WTC11 (cell line): ENCODE data around the gene AGBL4. TPM values are rescaled to one million over a fixed set of nuclear protein-coding genes. Genes with fewer than 3 reads are reported as not detected.

Experiments used
- ATAC-seq: fragments of 200-7000 bp; cut with Tn5 transposase; 2 replicates; pipeline ENCODE4 v1.10.0; 2021; ENCODE audit warnings: mild to moderate bottlenecking, moderate library complexity
- CTCF ChIA-PET: fragments of 300-600 bp; sonication (Branson Sonifier 250); formaldehyde crosslinking; loops from one replicate; lab custom pipeline; 2021; ENCODE audit warnings: antibody characterized with exemption; lab: Charles Lee
- POLR2A ChIA-PET: fragments of 350-600 bp; sonication (Branson Sonifier 250); formaldehyde crosslinking; loops from one replicate; lab custom pipeline; 2021; ENCODE audit warnings: antibody characterized with exemption; lab: Charles Lee
- DNase-seq: peaks from one replicate; pipeline ENCODE4 v3.0.0; 2021; ENCODE audit warnings: low spot score
- H3K27ac Mint-ChIP-seq: 2 replicates; pipeline ENCODE4 v1.8.0; 2021; ENCODE audit warnings: mixed read lengths
- H3K27me3 Mint-ChIP-seq: 2 replicates; pipeline ENCODE4 v1.8.0; 2021; ENCODE audit warnings: low read depth, mild to moderate bottlenecking, moderate library complexity, mixed read lengths
- H3K36me3 Mint-ChIP-seq: 2 replicates; pipeline ENCODE4 v1.8.0; 2021; ENCODE audit warnings: mixed read lengths
- H3K4me1 Mint-ChIP-seq: 2 replicates; pipeline ENCODE4 v1.8.0; 2022; ENCODE audit warnings: mixed read lengths
- H3K4me3 Mint-ChIP-seq: 2 replicates; pipeline ENCODE4 v1.8.0; 2021; ENCODE audit warnings: mild to moderate bottlenecking, moderate library complexity, mixed read lengths
- H3K9me3 Mint-ChIP-seq: 2 replicates; pipeline ENCODE4 v1.8.0; 2021; ENCODE audit warnings: mixed read lengths
- AR ChIP-seq: fragments of 250-450 bp; sonication (Bioruptor Pico); IDR thresholded peaks from 2 replicates; pipeline ENCODE4 v1.9.0; 2021; ENCODE audit warnings: mild to moderate bottlenecking
- CREB1 ChIP-seq: sonication (generic); formaldehyde crosslinking; IDR thresholded peaks from 2 replicates; pipeline ENCODE4 v1.8.0; 2023; ENCODE audit warnings: mild to moderate bottlenecking, missing genetic modification reagents
- ELF4 ChIP-seq: sonication (generic); formaldehyde crosslinking; IDR thresholded peaks from 2 replicates; pipeline ENCODE4 v1.8.1; 2022; ENCODE audit warnings: low read depth, mild to moderate bottlenecking, moderate library complexity, missing genetic modification reagents
- FOXP1 ChIP-seq: sonication (generic); formaldehyde crosslinking; IDR thresholded peaks from 2 replicates; pipeline ENCODE4 v1.8.0; 2022; ENCODE audit warnings: missing genetic modification reagents, mild to moderate bottlenecking, moderate library complexity, borderline replicate concordance
- JUN ChIP-seq: sonication (generic); formaldehyde crosslinking; IDR thresholded peaks from 2 replicates; pipeline ENCODE4 v1.8.0; 2023; ENCODE audit warnings: mild to moderate bottlenecking, missing genetic modification reagents
- MYBL2 ChIP-seq: sonication (generic); formaldehyde crosslinking; IDR thresholded peaks from 2 replicates; pipeline ENCODE4 v1.8.1; 2023; ENCODE audit warnings: mild to moderate bottlenecking, moderate library complexity, missing genetic modification reagents
- NFATC4 ChIP-seq: fragments of 250-450 bp; sonication (Bioruptor Pico); IDR thresholded peaks from 2 replicates; pipeline ENCODE4 v1.9.0; 2021; ENCODE audit warnings: mild to moderate bottlenecking
- NFE2L1 ChIP-seq: sonication (generic); formaldehyde crosslinking; IDR thresholded peaks from 2 replicates; pipeline ENCODE4 v1.8.1; 2023; ENCODE audit warnings: missing genetic modification reagents
- TCF7 ChIP-seq: sonication (generic); formaldehyde crosslinking; IDR thresholded peaks from 2 replicates; pipeline ENCODE4 v1.8.0; 2022; ENCODE audit warnings: mild to moderate bottlenecking, low read depth, missing genetic modification reagents, moderate library complexity
- TEAD4 ChIP-seq: sonication (generic); formaldehyde crosslinking; IDR thresholded peaks from 2 replicates; pipeline ENCODE4 v1.8.0; 2022; ENCODE audit warnings: mild to moderate bottlenecking, missing genetic modification reagents
- ZBTB21 ChIP-seq: sonication (generic); formaldehyde crosslinking; IDR thresholded peaks from 2 replicates; pipeline ENCODE4 v1.8.1; 2023; ENCODE audit warnings: mild to moderate bottlenecking, missing genetic modification reagents, borderline replicate concordance
- ZNF121 ChIP-seq: sonication (generic); formaldehyde crosslinking; IDR thresholded peaks from 2 replicates; pipeline ENCODE4 v1.8.0; 2023; ENCODE audit warnings: missing genetic modification reagents
- ZNF512 ChIP-seq: sonication (generic); formaldehyde crosslinking; IDR thresholded peaks from 2 replicates; pipeline ENCODE4 v1.8.1; 2022; ENCODE audit warnings: missing genetic modification reagents, borderline replicate concordance
- ZNF532 ChIP-seq: fragments of 250-450 bp; sonication (Bioruptor Pico); IDR thresholded peaks from 2 replicates; pipeline ENCODE4 v1.9.0; 2021; ENCODE audit warnings: mild to moderate bottlenecking, borderline replicate concordance
- ZNF671 ChIP-seq: fragments of 250-450 bp; sonication (Bioruptor Pico); IDR thresholded peaks from 2 replicates; pipeline ENCODE4 v1.8.0; 2021; ENCODE audit warnings: mild to moderate bottlenecking
- total RNA-seq: library from RNA; stranded (reverse); gene quantifications from 3 replicates; pipeline ENCODE4 v1.2.3, GENCODE V29; 2021
- TF ChIP-seq, protein P1 (sequence below): sonication (generic); formaldehyde crosslinking; IDR thresholded peaks from 2 replicates; pipeline ENCODE4 v1.8.0; 2022; ENCODE audit warnings: missing genetic modification reagents

AGBL4 gene
- total RNA-seq, 1 experiment from 2014 or later: 0.87 TPM

- POLR2A ChIA-PET: no interaction called here
- TF ChIP-seq ZNF512: no peak
- TF ChIP-seq AR: no peak
- no peak for TF ChIP-seq TEAD4 (CRISPR knock-in tag)
- TF ChIP-seq ZBTB21 (CRISPR knock-in tag): no peak
- no peak for TF ChIP-seq ZNF532 (CRISPR knock-in tag)
- TF ChIP-seq ELF4 (CRISPR knock-in tag): no peak
- no peak for TF ChIP-seq NFATC4 (CRISPR knock-in tag)
- TF ChIP-seq, protein P1, sequence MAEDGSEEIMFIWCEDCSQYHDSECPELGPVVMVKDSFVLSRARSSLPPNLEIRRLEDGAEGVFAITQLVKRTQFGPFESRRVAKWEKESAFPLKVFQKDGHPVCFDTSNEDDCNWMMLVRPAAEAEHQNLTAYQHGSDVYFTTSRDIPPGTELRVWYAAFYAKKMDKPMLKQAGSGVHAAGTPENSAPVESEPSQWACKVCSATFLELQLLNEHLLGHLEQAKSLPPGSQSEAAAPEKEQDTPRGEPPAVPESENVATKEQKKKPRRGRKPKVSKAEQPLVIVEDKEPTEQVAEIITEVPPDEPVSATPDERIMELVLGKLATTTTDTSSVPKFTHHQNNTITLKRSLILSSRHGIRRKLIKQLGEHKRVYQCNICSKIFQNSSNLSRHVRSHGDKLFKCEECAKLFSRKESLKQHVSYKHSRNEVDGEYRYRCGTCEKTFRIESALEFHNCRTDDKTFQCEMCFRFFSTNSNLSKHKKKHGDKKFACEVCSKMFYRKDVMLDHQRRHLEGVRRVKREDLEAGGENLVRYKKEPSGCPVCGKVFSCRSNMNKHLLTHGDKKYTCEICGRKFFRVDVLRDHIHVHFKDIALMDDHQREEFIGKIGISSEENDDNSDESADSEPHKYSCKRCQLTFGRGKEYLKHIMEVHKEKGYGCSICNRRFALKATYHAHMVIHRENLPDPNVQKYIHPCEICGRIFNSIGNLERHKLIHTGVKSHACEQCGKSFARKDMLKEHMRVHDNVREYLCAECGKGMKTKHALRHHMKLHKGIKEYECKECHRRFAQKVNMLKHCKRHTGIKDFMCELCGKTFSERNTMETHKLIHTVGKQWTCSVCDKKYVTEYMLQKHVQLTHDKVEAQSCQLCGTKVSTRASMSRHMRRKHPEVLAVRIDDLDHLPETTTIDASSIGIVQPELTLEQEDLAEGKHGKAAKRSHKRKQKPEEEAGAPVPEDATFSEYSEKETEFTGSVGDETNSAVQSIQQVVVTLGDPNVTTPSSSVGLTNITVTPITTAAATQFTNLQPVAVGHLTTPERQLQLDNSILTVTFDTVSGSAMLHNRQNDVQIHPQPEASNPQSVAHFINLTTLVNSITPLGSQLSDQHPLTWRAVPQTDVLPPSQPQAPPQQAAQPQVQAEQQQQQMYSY (CRISPR knock-in tag): no peak
- no peak for TF ChIP-seq TCF7 (CRISPR knock-in tag)
- TF ChIP-seq FOXP1 (CRISPR knock-in tag): no peak
- TF ChIP-seq JUN (CRISPR knock-in tag): no peak
- no peak for TF ChIP-seq ZNF671 (CRISPR knock-in tag)
- TF ChIP-seq CREB1: no peak
- no peak for TF ChIP-seq ZNF121 (CRISPR knock-in tag)
- no peak for TF ChIP-seq NFE2L1 (CRISPR knock-in tag)
- TF ChIP-seq MYBL2 (CRISPR knock-in tag): no peak
- Mint-ChIP-seq H3K4me1 (peaks cover 16% of the 10 kb centered on the region), H3K9me3 (peaks cover 17% of the 10 kb centered on the region; the same call in 1 of the 2 replicates), H3K4me3 (no peak overlapping the region), H3K36me3 (no peaks in the 10 kb centered on the region), H3K27me3 (no peaks in the 10 kb centered on the region; the same call in 1 of the 2 replicates), H3K27ac (no peak overlapping the region)
- no peak for ATAC-seq
- no peak for DNase-seq
- CTCF ChIA-PET: no interaction called here
Measured at GRCh38 chr1:49337251-49337650, 686.5 kb downstream of the AGBL4 start.
